Endothelial cell of umbilical vein (primary cell): Measurements from ENCODE around the gene FBXL14. TPM values are rescaled to one million over a fixed set of nuclear protein-coding genes. Genes with fewer than 3 reads are reported as not detected.

Experiments used
- Bru-seq: library from RNA; stranded (reverse); fragments of 400-500 nt; gene quantifications from one replicate; lab custom pipeline; 2021; lab: Mats Ljungman, UMichigan
- BruChase-seq, 2 experiments: library from RNA; stranded (reverse); fragments of 400-500 nt; gene quantifications; one replicate each; lab custom pipeline; 2021; lab: Mats Ljungman, UMichigan
- BruUV-seq: library from RNA; stranded (reverse); fragments of 400-500 nt; replicated peaks from 2 replicates; lab custom pipeline; 2021; lab: Mats Ljungman, UMichigan
- CTCF ChIA-PET: fragments of 300-600, 350-600 bp; sonication (Branson Sonifier 250); formaldehyde crosslinking; loops from one replicate; lab custom pipeline; 2021; ENCODE audit warnings: antibody characterized with exemption, inconsistent platforms; lab: Charles Lee
- POLR2A ChIA-PET: fragments of 300-600, 350-600 bp; sonication (Branson Sonifier 250); formaldehyde crosslinking; loops from one replicate; lab custom pipeline; 2021; ENCODE audit warnings: antibody characterized with exemption, inconsistent platforms; lab: Charles Lee
- DNase-seq: peaks from one replicate; pipeline ENCODE4 v3.0.0-alpha.2; 2011; ENCODE audit warnings: low read depth, low spot score
- FAIRE-seq: peaks from 2 replicates; lab custom pipeline; 2011; peaks lifted over from hg19 to GRCh38; lab: Jason Lieb, UNC
- H2AFZ ChIP-seq: 2 replicates; pipeline ENCODE4 v1.6.0; 2012; ENCODE audit warnings: low read depth, low read length, control low read depth, inconsistent platforms
- H3K27ac ChIP-seq: 2 replicates; pipeline ENCODE4 v1.5.1; 2011; ENCODE audit warnings: low read depth, mild to moderate bottlenecking, control low read depth, low read length, moderate library complexity; ENCODE audit not compliant: insufficient read depth
- H3K27me3 ChIP-seq, 2 experiments: 2 replicates each; pipeline versions ENCODE4 v1.6.0 to v1.6.1; 2011; ENCODE audit warnings: low read length in 2 of 2, mixed read lengths in 1 of 2; ENCODE audit not compliant: control insufficient read depth in 2 of 2, insufficient read depth in 2 of 2
- H3K36me3 ChIP-seq, 2 experiments: 2 replicates in 1 of 2; 3 replicates in 1 of 2; pipeline ENCODE4 v1.5.1; 2011; ENCODE audit warnings: low read length in 2 of 2, mild to moderate bottlenecking in 1 of 2, moderate library complexity in 1 of 2; ENCODE audit not compliant: control insufficient read depth in 2 of 2, insufficient read depth in 2 of 2; ENCODE audit errors: extremely low read depth in 1 of 2
- H3K4me1 ChIP-seq: 3 replicates; pipeline ENCODE4 v1.5.1; 2011; ENCODE audit warnings: mild to moderate bottlenecking, low read length; ENCODE audit not compliant: control insufficient read depth, insufficient read depth; ENCODE audit errors: extremely low read depth
- H3K4me2 ChIP-seq: 2 replicates; pipeline ENCODE4 v1.6.1; 2011; ENCODE audit warnings: low read length, control low read depth, mixed read lengths; ENCODE audit not compliant: insufficient read depth
- H3K4me3 ChIP-seq, 3 experiments: fragments of 200-600 bp in 1 of 3; sonication (generic), shearing (Covaris generic) in 1 of 3; replicated peaks in 1 of 3; 2 replicates each; pipeline ENCODE4 v1.5.1; 2011 to 2016; ENCODE audit warnings: control low read depth in 3 of 3, low read length in 3 of 3, mild to moderate bottlenecking in 2 of 3, inconsistent platforms in 1 of 3, low read depth in 1 of 3, moderate library complexity in 1 of 3; ENCODE audit not compliant: insufficient read depth in 1 of 3
- H3K79me2 ChIP-seq: 2 replicates; pipeline ENCODE4 v1.6.0; 2012; ENCODE audit warnings: low read length, inconsistent platforms; ENCODE audit not compliant: control insufficient read depth, insufficient read depth
- H3K9ac ChIP-seq: replicated peaks from 2 replicates; pipeline ENCODE3; 2011; ENCODE audit warnings: low read length, control low read depth; ENCODE audit not compliant: insufficient read depth; ENCODE audit errors: extremely low read depth
- H3K9me1 ChIP-seq: replicated peaks from 3 replicates; pipeline ENCODE4 v1.6.0; 2011; ENCODE audit warnings: mild to moderate bottlenecking, low read length; ENCODE audit not compliant: control insufficient read depth, insufficient read depth; ENCODE audit errors: extremely low read depth
- H3K9me3 ChIP-seq: replicated peaks from 2 replicates; pipeline ENCODE4 v1.5.1; 2012; ENCODE audit warnings: low read length, inconsistent platforms; ENCODE audit not compliant: control insufficient read depth, insufficient read depth
- H4K20me1 ChIP-seq: replicated peaks from 2 replicates; pipeline ENCODE3; 2011; ENCODE audit warnings: mild to moderate bottlenecking, low read length; ENCODE audit not compliant: control insufficient read depth, insufficient read depth; ENCODE audit errors: extremely low read depth
- MAX ChIP-seq: IDR thresholded peaks from 2 replicates; pipeline ENCODE4 v1.6.1; 2011; ENCODE audit not compliant: insufficient read depth, insufficient read length
- POLR2A ChIP-seq: IDR thresholded peaks from 2 replicates; pipeline ENCODE4 v1.6.1; 2012; ENCODE audit warnings: low read depth, mild to moderate bottlenecking, control low read depth, low read length
- POLR2AphosphoS5 ChIP-seq: IDR thresholded peaks from 2 replicates; pipeline ENCODE4 v1.6.1; 2012; ENCODE audit warnings: low read depth, mild to moderate bottlenecking, control low read depth, low read length, moderate library complexity; ENCODE audit not compliant: insufficient read depth
- dilution Hi-C: fragments of 300-500 bp; cut with MboI; formaldehyde crosslinking; loops from one replicate; pipeline ENCODE4 v1.15.0; 2019; ENCODE audit warnings: low sequenced_read_pairs; ENCODE audit not compliant: extremely low pct_ligation_motif_present
- intact Hi-C: fragments of 100-400 bp; cut with micrococcal nuclease; formaldehyde crosslinking; loops from one replicate; pipeline ENCODE4 v1.10.0; 2022
- long read RNA-seq: library from polyadenylated mRNA; stranded (forward); transcript quantifications from one replicate; pipeline ENCODE4 v2.0.0, GENCODE V29; 2021
- polyA minus RNA-seq, 3 experiments: library from RNA; depleted of rRNA, polyadenylated mRNA; stranded (reverse); fragments of >200 nt; gene quantifications; 1 replicate in 1 of 3; 2 replicates in 2 of 3; pipeline ENCODE4 v1.2.3, GENCODE V29; 2011
- polyA plus RNA-seq, 4 experiments: library from polyadenylated mRNA; depleted of rRNA in 3 of 4; stranded (reverse) in 3 of 4; unstranded in 1 of 4; fragments of >200 nt; gene quantifications; 2 replicates each; pipeline versions ENCODE4 v1.2.1 to v1.2.3, GENCODE V29; 2011 to 2012; ENCODE audit warnings: missing spikeins in 1 of 4
- total RNA-seq: library from RNA; stranded (reverse); gene quantifications from 2 replicates; pipeline ENCODE4 v1.2.3, GENCODE V29; 2021

FBXL14 gene, protein sequence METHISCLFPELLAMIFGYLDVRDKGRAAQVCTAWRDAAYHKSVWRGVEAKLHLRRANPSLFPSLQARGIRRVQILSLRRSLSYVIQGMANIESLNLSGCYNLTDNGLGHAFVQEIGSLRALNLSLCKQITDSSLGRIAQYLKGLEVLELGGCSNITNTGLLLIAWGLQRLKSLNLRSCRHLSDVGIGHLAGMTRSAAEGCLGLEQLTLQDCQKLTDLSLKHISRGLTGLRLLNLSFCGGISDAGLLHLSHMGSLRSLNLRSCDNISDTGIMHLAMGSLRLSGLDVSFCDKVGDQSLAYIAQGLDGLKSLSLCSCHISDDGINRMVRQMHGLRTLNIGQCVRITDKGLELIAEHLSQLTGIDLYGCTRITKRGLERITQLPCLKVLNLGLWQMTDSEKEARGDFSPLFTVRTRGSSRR
- 10.2 and 11.3 TPM in 2 replicates for total RNA-seq
- polyA plus RNA-seq: 15.7 and 16.8 TPM in 2 replicates
- 8.2 and 10.6 TPM in 2 replicates for polyA plus RNA-seq (2011; cell fraction: cytosol; rRNA removed)
- 3.0 and 4.9 TPM in 2 replicates for polyA plus RNA-seq (2011; cell fraction: nucleus; rRNA removed)
- polyA plus RNA-seq (2012): 4.8 and 4.9 TPM in 2 replicates
- polyA minus RNA-seq: 12.4 and 13.3 TPM in 2 replicates
- polyA minus RNA-seq (2011; cell fraction: cytosol; rRNA and poly(A)+ RNA removed): 12.1 TPM
- 4.7 and 5.1 TPM in 2 replicates for polyA minus RNA-seq (2011; cell fraction: nucleus; rRNA and poly(A)+ RNA removed)
- Bru-seq, nascent RNA: percentile 50 among the genes with signal in this experiment
- BruChase-seq, experiment 1, labeled RNA remaining after a 6-hour chase: percentile 54 among the genes with signal in this experiment
- BruChase-seq, experiment 2, labeled RNA remaining after a 2-hour chase: percentile 62 among the genes with signal in this experiment
- long read RNA-seq, partial matches to known transcripts: 0 of 106 reads
- long read RNA-seq, other reads (novel, unspliced or antisense): 106 of 106 reads

GRCh38 chr12:1594261-1595025 is at the start of gene FBXL14:
FBXL14 (minus strand) TSS chr12:1594581; CDS start chr12:1594066, 515 bp downstream.
- H2AFZ ChIP-seq: peak within 1 kb of the TSS; percentile 96
- no peaks in the 10 kb centered on the region for H3K36me3 ChIP-seq
- H3K27me3 ChIP-seq: no peaks in the 10 kb centered on the region
- intact Hi-C loops (loop anchor here (1.0 kb wide), 1 partner anchor 11 kb away; no protein-coding TSS in a partner anchor), dilution Hi-C loops (no loop called here)
- peak within 1 kb of the TSS; percentile 99 for H3K4me2 ChIP-seq
- ChIA-PET POLR2A (no interaction called here), CTCF (interaction anchor here (3.0 to 5.6 kb wide), 3 partner anchors 11 to 19 kb away, joined by 8 to 41 read pairs (median 33); no protein-coding TSS in a partner anchor)
- FAIRE-seq: peak; percentile 69
- peak within 1 kb of the TSS; percentile 70 for H3K9ac ChIP-seq
- peaks cover 40% of the 10 kb centered on the region for H3K4me1 ChIP-seq
- H3K27ac ChIP-seq: peak within 1 kb of the TSS; percentile 71
- TF ChIP-seq POLR2AphosphoS5: peak; percentile 78
- no peak for TF ChIP-seq MAX
- peak; percentile 72 for TF ChIP-seq POLR2A
- DNase-seq: peak; percentile 74
- peaks cover 2% of the 10 kb centered on the region for H4K20me1 ChIP-seq
- peak within 1 kb of the TSS; percentile 75 to 91 (median 77) for H3K4me3 ChIP-seq
- H3K9me3 ChIP-seq: no peaks in the 10 kb centered on the region
- no TSS peak for BruUV-seq
- peaks cover 17% of the 10 kb centered on the region for H3K79me2 ChIP-seq
- no peaks in the 10 kb centered on the region for H3K9me1 ChIP-seq
